ENCODE data around the gene CAPNS2.

GRCh38 chr16:55570159-55570558, 3.7 kb downstream of the CAPNS2 start:
- no peak for TF ChIP-seq BHLHE40 (IDR thresholded peaks at IDR 0.05; ENCODE audit: borderline replicate concordance)
- no peak for TF ChIP-seq FOXK2 (IDR thresholded peaks at IDR 0.05)
- no peak for TF ChIP-seq L3MBTL2 (conservative IDR thresholded peaks at IDR 0.05)
- TF ChIP-seq HDGF (IDR thresholded peaks at IDR 0.05; ENCODE audit: borderline replicate concordance) = no peak
- no peak for TF ChIP-seq ZNF384 (IDR thresholded peaks at IDR 0.05)
